Transverse colon (tissue), 4 donors: Measurements from ENCODE around the gene KREMEN2.

ENCODE experiments used
- EP300 ChIP-seq: sonication (generic); formaldehyde crosslinking; IDR thresholded peaks from one replicate; pipeline ENCODE4 v1.6.1; 2017; ENCODE audit warnings: antibody characterized with exemption, low read depth
- POLR2AphosphoS5 ChIP-seq, 3 donors: sonication (generic); formaldehyde crosslinking; IDR thresholded peaks; one replicate each; pipeline ENCODE4 v1.6.1; 2016; ENCODE audit warnings: antibody characterized with exemption in 3 of 3
- TF ChIP-seq, protein P1 (sequence below), 5 experiments: fragments of 200-600 bp in 3 of 5; fragments of 450-650 bp in 2 of 5; sonication (generic) in 3 of 5; IDR thresholded peaks; 1 replicate in 2 of 5; 2 replicates in 3 of 5; pipeline ENCODE4 v1.5.1; 2016 to 2017; ENCODE audit warnings: antibody characterized with exemption in 5 of 5, inconsistent platforms in 3 of 5, mild to moderate bottlenecking in 2 of 5, moderate library complexity in 1 of 5

DNA sequence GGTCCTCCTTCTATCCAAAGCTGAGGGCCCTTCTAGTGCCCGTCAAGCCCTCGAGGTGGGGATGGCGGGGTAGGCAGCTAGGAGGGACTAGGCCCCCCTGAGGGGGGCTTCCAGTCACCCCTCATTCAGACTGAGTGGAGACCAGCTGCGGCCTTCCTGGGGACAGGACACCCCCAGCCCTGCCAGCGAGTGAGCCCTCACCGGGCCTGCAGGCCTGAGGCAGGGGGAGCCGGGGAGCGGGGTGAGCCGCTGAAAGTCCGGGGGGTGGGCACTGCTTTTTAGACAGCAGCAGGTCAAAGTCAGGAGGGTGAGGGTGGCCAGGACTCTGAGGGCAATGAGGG is 8.7 kb upstream of the KREMEN2 start:
- TF ChIP-seq, protein P1, sequence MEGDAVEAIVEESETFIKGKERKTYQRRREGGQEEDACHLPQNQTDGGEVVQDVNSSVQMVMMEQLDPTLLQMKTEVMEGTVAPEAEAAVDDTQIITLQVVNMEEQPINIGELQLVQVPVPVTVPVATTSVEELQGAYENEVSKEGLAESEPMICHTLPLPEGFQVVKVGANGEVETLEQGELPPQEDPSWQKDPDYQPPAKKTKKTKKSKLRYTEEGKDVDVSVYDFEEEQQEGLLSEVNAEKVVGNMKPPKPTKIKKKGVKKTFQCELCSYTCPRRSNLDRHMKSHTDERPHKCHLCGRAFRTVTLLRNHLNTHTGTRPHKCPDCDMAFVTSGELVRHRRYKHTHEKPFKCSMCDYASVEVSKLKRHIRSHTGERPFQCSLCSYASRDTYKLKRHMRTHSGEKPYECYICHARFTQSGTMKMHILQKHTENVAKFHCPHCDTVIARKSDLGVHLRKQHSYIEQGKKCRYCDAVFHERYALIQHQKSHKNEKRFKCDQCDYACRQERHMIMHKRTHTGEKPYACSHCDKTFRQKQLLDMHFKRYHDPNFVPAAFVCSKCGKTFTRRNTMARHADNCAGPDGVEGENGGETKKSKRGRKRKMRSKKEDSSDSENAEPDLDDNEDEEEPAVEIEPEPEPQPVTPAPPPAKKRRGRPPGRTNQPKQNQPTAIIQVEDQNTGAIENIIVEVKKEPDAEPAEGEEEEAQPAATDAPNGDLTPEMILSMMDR (IDR thresholded peaks at IDR 0.05): no peak
- TF ChIP-seq EP300: no peak
- no peak for TF ChIP-seq POLR2AphosphoS5 (IDR thresholded peaks at IDR 0.05)
